Activated B cell treated with CpG ODN at 0.5 μM for 24 hours (primary cell): ENCODE data around the gene CALCR. TPM values are rescaled to one million over a fixed set of nuclear protein-coding genes. Genes with fewer than 3 reads are reported as not detected.

Source experiments
- ATAC-seq: fragments of 200-7000 bp; cut with Tn5 transposase; one replicate; pipeline ENCODE4 v1.10.0; 2021; ENCODE audit warnings: low read depth, mild to moderate bottlenecking, moderate library complexity
- CTCF ChIA-PET: fragments of 350-600 bp; sonication (Branson Sonifier 250); formaldehyde crosslinking; loops from one replicate; lab custom pipeline; 2021; ENCODE audit warnings: antibody characterized with exemption; lab: Charles Lee
- POLR2A ChIA-PET: fragments of 350-600 bp; sonication (Branson Sonifier 250); formaldehyde crosslinking; loops from one replicate; lab custom pipeline; 2021; ENCODE audit warnings: antibody characterized with exemption; lab: Charles Lee
- DNase-seq: peaks from one replicate; pipeline ENCODE4 v3.0.0; 2022
- H3K27ac Mint-ChIP-seq: one replicate; pipeline ENCODE4 v1.8.0; 2020; ENCODE audit warnings: mixed read lengths
- H3K27me3 Mint-ChIP-seq: one replicate; pipeline ENCODE4 v1.8.0; 2021; ENCODE audit warnings: mixed read lengths
- H3K36me3 Mint-ChIP-seq: one replicate; pipeline ENCODE4 v1.8.0; 2021; ENCODE audit warnings: low read depth, mixed read lengths
- H3K4me1 Mint-ChIP-seq: one replicate; pipeline ENCODE4 v1.8.0; 2021; ENCODE audit warnings: mixed read lengths
- H3K4me3 Mint-ChIP-seq: one replicate; pipeline ENCODE4 v1.8.0; 2020; ENCODE audit warnings: mild to moderate bottlenecking, mixed read lengths
- H3K9me3 Mint-ChIP-seq: one replicate; pipeline ENCODE4 v1.8.0; 2020; ENCODE audit warnings: mixed read lengths
- CTCF ChIP-seq: fragments of 200-600 bp; IDR thresholded peaks from one replicate; pipeline ENCODE4 v1.8.0; 2022; ENCODE audit warnings: antibody characterized with exemption, mild to moderate bottlenecking
- intact Hi-C: fragments of 100-400 bp; cut with micrococcal nuclease; formaldehyde crosslinking; loops from one replicate; pipeline ENCODE4 v1.15.1; 2024
- total RNA-seq: library from RNA; stranded (reverse); gene quantifications from 2 replicates; pipeline ENCODE4 v1.2.3, GENCODE V29; 2022

Gene CALCR
- total RNA-seq, 1 donor from 2014 or later: not detected

DNA sequence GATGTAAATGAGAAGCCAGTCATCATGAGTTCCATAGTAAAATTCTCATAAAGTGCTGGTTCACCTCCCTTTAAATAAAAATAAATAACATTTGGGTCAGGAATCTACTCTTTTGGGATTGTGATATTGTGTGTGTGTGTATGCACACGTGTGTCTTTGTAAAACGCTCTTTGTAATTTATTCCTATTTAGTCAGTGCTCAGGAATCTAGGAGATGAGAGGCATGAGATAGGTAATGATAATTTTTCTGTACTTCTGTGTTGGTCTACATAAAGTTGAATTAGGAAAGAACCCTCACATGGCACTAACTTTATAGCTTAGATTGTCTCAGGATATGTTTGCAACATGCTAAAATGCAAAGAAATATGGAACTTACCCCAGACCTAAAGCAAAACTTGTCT is 4.9 kb upstream of the CALCR start:
- peaks cover 12% of the 10 kb centered on the region for H3K4me1 Mint-ChIP-seq
- no peaks in the 10 kb centered on the region for H3K36me3 Mint-ChIP-seq
- POLR2A ChIA-PET: no interaction called here
- CTCF ChIA-PET: no interaction called here
- ATAC-seq: no peak
- H3K4me3 Mint-ChIP-seq: no peak overlapping the region
- no peak overlapping the region for H3K27ac Mint-ChIP-seq
- intact Hi-C loops: no loop called here
- H3K27me3 Mint-ChIP-seq: peaks cover 30% of the 10 kb centered on the region
- no peak for DNase-seq
- H3K9me3 Mint-ChIP-seq: no peaks in the 10 kb centered on the region
- no peak for TF ChIP-seq CTCF

GRCh38 chr7:93578762-93579161 is 4.2 kb upstream of the CALCR start:
- no peak for ATAC-seq
- intact Hi-C loops: no loop called here
- ChIA-PET CTCF (no interaction called here), POLR2A (no interaction called here)
- no peak overlapping the region for H3K4me3 Mint-ChIP-seq
- no peak for DNase-seq
- no peak overlapping the region for H3K27ac Mint-ChIP-seq
- H3K4me1 Mint-ChIP-seq: peaks cover 13% of the 10 kb centered on the region
- H3K27me3 Mint-ChIP-seq: peaks cover 35% of the 10 kb centered on the region
- no peaks in the 10 kb centered on the region for H3K36me3 Mint-ChIP-seq
- no peaks in the 10 kb centered on the region for H3K9me3 Mint-ChIP-seq
- TF ChIP-seq CTCF: no peak

DNA sequence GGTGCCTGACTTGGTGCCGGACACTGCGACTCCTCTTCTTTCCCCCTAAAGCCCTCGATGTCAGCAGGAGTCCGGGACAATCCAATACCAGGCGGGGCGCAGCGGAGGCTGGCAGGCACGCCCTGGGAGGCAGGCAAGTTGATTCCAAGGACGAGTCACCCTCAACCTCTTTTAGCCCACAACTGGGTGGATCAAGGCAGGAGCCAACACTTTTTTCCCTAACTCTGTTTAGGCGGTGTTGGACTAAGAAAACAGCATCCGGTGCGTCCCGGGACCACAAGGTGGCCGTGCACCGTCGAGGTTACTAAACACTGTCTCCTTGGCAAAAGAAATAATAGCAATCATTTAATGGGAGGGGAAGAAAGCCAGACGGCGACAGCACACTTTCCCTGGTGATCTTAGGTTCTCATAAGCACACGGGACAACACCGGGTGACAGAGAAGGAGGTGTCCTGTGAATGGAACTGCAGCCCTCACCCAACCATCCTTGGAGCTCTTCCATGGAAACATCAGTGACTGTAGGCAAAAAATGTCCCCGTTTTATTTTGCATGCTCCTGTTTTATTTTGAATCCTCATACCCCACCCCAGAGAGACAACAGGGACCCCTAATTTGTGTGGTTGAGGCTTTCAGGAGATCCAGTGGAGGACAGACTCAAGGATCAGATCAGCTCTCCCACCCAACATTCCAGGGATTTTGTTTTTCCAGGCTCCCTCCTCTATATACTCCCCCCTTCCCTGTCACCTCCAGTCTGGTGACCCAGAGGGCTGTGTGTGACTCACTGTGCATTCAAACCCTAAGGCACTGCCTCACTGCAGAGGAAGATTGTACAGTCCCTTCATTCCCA is 1.3 kb upstream of the CALCR start:
- ChIA-PET CTCF (no interaction called here), POLR2A (no interaction called here)
- no peak overlapping the region for H3K27ac Mint-ChIP-seq
- H3K27me3 Mint-ChIP-seq: peaks cover 50% of the 10 kb centered on the region
- no peak for DNase-seq
- H3K4me1 Mint-ChIP-seq: peaks cover 13% of the 10 kb centered on the region
- no peaks in the 10 kb centered on the region for H3K36me3 Mint-ChIP-seq
- no peaks in the 10 kb centered on the region for H3K9me3 Mint-ChIP-seq
- no peak for TF ChIP-seq CTCF
- no peak for ATAC-seq
- no peak overlapping the region for H3K4me3 Mint-ChIP-seq
- intact Hi-C loops: no loop called here

GRCh38 chr7:93574269-93574645 is 267 bp downstream of the CALCR start:
- Mint-ChIP-seq H3K36me3 (no peaks in the 10 kb centered on the region), H3K9me3 (no peaks in the 10 kb centered on the region), H3K27me3 (peaks cover 52% of the 10 kb centered on the region), H3K27ac (no peak overlapping the region), H3K4me3 (no peak overlapping the region), H3K4me1 (peaks cover 13% of the 10 kb centered on the region)
- ChIA-PET CTCF (no interaction called here), POLR2A (no interaction called here)
- TF ChIP-seq CTCF: no peak
- ATAC-seq: no peak
- intact Hi-C loops: no loop called here
- no peak for DNase-seq

DNA sequence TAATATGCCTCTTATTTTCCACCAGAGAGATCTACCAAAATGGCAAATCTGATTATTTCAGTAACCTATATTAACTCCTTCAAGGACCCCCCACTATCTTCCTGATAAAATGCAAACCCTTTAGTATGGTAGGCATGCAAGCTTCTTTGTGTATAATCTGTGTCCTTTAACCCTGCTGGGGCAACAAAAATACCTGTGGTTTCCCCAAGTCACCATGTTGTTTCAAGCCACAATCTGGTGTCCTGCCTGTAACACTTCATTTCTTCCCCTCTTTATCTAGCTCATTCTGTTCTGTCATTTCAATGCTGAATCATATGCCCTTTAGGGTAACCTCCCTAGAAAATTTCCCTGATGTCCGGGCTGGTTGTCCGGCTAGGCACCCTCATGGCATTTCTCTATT is 5.3 kb downstream of the CALCR start:
- no peak for TF ChIP-seq CTCF
- ATAC-seq: no peak
- H3K36me3 Mint-ChIP-seq: no peaks in the 10 kb centered on the region
- no peaks in the 10 kb centered on the region for H3K9me3 Mint-ChIP-seq
- H3K27me3 Mint-ChIP-seq: peaks cover 26% of the 10 kb centered on the region
- H3K4me1 Mint-ChIP-seq: no peaks in the 10 kb centered on the region
- no peak overlapping the region for H3K4me3 Mint-ChIP-seq
- intact Hi-C loops: no loop called here
- DNase-seq: no peak
- CTCF ChIA-PET: interaction anchor here (0.6 kb wide), 1 partner anchor 392 kb away, joined by 3 read pairs; no protein-coding TSS in a partner anchor
- H3K27ac Mint-ChIP-seq: no peak overlapping the region
- POLR2A ChIA-PET: no interaction called here
